Esophagus squamous epithelium (tissue), 4 donors: Measurements from ENCODE around the gene EXOSC5.
A peak's percentile ranks its signal among the peaks of the same experiment; 100 is the strongest.

ENCODE experiments used
- CTCF ChIP-seq, 6 experiments: fragments of 450-650 bp in 4 of 6; fragments of 200-600 bp in 2 of 6; sonication (generic) in 2 of 6; IDR thresholded peaks; one replicate each; pipeline ENCODE4 v1.5.1; 2016 to 2019; ENCODE audit warnings: antibody characterized with exemption in 6 of 6, mild to moderate bottlenecking in 4 of 6, moderate library complexity in 4 of 6
- POLR2A ChIP-seq, 4 donors: fragments of 450-650 bp; IDR thresholded peaks; one replicate each; pipeline ENCODE4 v1.6.1; 2017; ENCODE audit warnings: antibody characterized with exemption in 4 of 4, mild to moderate bottlenecking in 4 of 4, moderate library complexity in 3 of 4

GRCh38 chr19:41376241-41376997 is 20.7 kb downstream of the EXOSC5 start, which contains the start of gene TMEM91:
- TF ChIP-seq POLR2A (IDR thresholded peaks at IDR 0.05) (peak in 1 of 4 donors; percentile 16), CTCF (IDR thresholded peaks at IDR 0.05) (no peak)
